HCT116 (cell line): ENCODE results near the gene ADD1.
"Not testable (repeated sequence)": the region's sequence is repeated elsewhere in the genome, so short reads cannot be mapped to it uniquely, and the experiment has no call there.

ENCODE experiments used
- CEBPB ChIP-seq: IDR thresholded peaks from 2 replicates; pipeline ENCODE4 v1.6.1; 2012; ENCODE audit warnings: low read depth
- CTCF ChIP-seq, 3 experiments: fragments of 200-600 bp in 1 of 3; sonication (generic) in 1 of 3; IDR thresholded peaks in 2 of 3; conservative IDR thresholded peaks in 1 of 3; 2 replicates each; pipeline ENCODE4 v1.5.1; 2012 to 2017; ENCODE audit warnings: low read depth in 2 of 3, low read length in 2 of 3, antibody characterized with exemption in 1 of 3, borderline replicate concordance in 1 of 3, control low read depth in 1 of 3, mild to moderate bottlenecking in 1 of 3, mixed read lengths in 1 of 3, mixed run types in 1 of 3, moderate library complexity in 1 of 3; ENCODE audit not compliant: insufficient read depth in 1 of 3
- MAX ChIP-seq: IDR thresholded peaks from 2 replicates; pipeline ENCODE4 v1.6.1; 2012
- POLR2A ChIP-seq: IDR thresholded peaks from 2 replicates; pipeline ENCODE4 v1.7.0; 2011; ENCODE audit warnings: borderline replicate concordance; ENCODE audit not compliant: insufficient read depth, insufficient read length; ENCODE audit errors: extremely low read depth
- REST ChIP-seq: IDR thresholded peaks from 2 replicates; pipeline ENCODE4 v1.6.1; 2012; ENCODE audit warnings: low read depth
- TCF7L2 ChIP-seq: IDR thresholded peaks from 2 replicates; pipeline ENCODE4 v1.7.0; 2011; ENCODE audit warnings: borderline replicate concordance, inconsistent platforms; ENCODE audit not compliant: insufficient read depth, insufficient read length; ENCODE audit errors: extremely low read depth
- YY1 ChIP-seq: IDR thresholded peaks from 2 replicates; pipeline ENCODE4 v1.6.1; 2011; ENCODE audit warnings: low read length, low read depth, moderate library complexity, mild to moderate bottlenecking; ENCODE audit not compliant: insufficient replicate concordance; ENCODE audit errors: extremely low read depth

GRCh38 chr4:2918714-2919113 is 75.1 kb downstream of the ADD1 start:
- not testable (repeated sequence) for TF ChIP-seq CTCF (IDR thresholded peaks at IDR 0.05 in 2 of 3, conservative IDR thresholded peaks at IDR 0.05 in 1 of 3; ENCODE audit: borderline replicate concordance in 1 of 3, insufficient read depth in 1 of 3, low read depth in 2 of 3, low read length in 2 of 3); CEBPB; YY1; MAX; POLR2A; REST; TCF7L2
